HG03354 (cell line): ENCODE data around the gene SSBP2.
A peak's percentile ranks its signal among the peaks of the same experiment; 100 is the strongest.

ENCODE experiments used
- ATAC-seq: cut with Tn5 transposase; IDR thresholded peaks from one replicate; pipeline ENCODE4 v1.9.1; 2021; ENCODE audit warnings: mild to moderate bottlenecking; ENCODE audit not compliant: unreplicated experiment, poor library complexity, severe bottlenecking

SSBP2 gene

DNA sequence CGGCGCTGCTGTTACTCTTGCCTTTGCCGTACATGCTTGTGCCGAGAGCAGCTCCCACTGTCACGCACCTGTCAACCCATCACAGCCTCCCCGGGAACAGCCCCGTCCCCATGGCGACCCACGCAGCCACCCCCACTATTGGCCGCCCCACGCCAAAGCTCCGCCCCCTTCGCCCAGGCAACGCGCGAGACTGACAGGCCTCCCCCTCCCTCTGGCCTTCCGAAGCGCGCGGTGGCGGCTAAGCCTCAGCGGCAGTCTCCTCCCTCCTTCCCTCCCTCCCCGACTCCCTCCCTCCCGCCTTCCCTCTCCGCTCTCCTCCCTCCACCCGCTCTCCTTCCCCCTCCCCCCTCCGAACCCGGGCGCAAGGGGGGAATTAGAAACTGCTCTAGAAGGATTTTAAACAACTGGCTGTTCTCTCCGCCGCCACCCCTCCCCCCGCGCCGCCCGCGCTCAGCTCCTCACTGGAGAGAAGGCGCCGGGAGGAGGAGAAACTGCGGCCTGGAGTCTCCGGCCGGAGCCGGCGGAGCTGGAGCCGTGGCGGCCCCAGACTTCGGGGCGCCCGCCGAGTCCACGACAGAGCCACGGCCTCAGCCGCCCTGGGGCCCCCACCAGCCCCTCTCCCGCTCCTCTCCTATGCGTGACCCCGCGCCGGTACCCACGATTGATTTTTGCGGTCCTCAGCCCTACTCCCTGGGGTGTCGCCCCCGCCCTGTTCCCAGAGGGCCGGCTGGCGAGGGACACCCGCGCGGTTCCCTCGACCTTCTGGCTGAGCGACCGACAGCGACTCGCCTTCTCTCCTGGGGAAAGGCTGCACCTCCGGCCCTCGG, at the start of gene SSBP2:
Gene SSBP2 (minus strand): TSS at position 89 of the 827 bp plus-strand sequence. CDS start 55 bp downstream, at position 34.
- ATAC-seq, result peak; percentile 76

DNA sequence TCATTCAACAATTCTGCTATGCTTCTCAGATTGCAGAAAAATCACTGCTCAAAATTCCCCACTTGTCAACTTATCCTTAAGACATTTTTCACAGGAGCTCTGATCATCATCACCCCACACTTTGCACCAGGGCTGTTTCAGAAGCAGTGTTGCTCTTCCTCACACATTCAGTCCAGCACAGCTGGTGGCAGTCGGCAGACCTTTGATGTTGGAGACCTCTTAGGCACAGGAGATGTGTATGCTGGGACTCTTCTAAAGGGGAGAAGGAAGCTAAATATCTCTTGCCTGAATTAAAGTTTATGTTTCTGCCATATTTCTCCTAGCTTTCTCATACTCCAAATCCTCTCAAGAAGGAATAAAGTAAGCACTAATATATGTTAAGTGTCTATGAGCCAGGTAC, 44.8 kb upstream of the SSBP2 start:
- no peak for ATAC-seq

- no peak for ATAC-seq
Measured at GRCh38 chr5:81794226-81794625, 43.3 kb upstream of the SSBP2 start.

- ATAC-seq, result no peak
Measured at GRCh38 chr5:81790336-81790735, 39.4 kb upstream of the SSBP2 start.

DNA sequence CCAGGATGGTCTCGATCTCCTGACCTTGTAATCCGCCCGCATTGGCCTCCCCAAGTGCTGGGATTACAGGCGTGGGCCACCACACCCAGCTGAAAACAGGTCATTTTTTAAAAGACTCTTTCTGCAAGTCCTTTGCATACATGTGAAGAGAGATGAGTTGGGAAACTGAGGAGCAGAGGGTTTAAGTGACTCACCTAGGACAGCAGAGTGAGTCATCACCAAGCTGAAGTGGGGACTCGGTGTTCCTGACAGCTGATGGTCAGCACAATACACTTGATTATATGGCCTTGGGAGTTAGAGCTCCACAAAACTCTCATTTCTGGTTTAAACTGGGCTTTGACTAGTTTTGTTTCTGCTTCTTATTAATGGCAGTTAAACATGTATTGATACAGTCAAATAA, 38.1 kb upstream of the SSBP2 start:
- no peak for ATAC-seq

GRCh38 chr5:81788329-81788728, 37.4 kb upstream of the SSBP2 start:
- no peak for ATAC-seq

- ATAC-seq, result no peak
Measured at GRCh38 chr5:81787474-81788242, 36.8 kb upstream of the SSBP2 start.

GRCh38 chr5:81786991-81787390, 36.1 kb upstream of the SSBP2 start:
- ATAC-seq, result no peak

- no peak for ATAC-seq
Measured at GRCh38 chr5:81786496-81786895, 35.6 kb upstream of the SSBP2 start.

DNA sequence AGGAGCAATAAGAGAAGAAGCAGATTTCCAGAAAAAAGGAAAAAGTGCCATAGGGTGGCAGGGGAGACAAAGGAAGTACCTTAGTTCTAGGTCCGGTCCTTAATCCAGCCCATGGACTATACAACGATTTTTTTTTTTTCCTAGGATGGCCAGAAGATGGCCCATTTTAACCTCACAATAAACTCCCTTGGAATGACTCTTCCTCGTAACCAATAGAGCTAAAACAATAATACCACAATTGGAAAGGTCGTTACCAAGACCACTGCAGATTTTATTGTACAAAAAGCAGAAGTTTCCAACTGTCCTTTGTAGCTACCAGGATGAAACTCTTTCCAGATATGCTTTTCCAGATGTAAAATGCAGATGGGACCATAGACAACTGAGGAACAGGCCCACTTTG, 34.4 kb upstream of the SSBP2 start:
- no peak for ATAC-seq

- no peak for ATAC-seq
Measured at GRCh38 chr5:81783401-81783800, 32.5 kb upstream of the SSBP2 start.

- ATAC-seq, result no peak
Measured at GRCh38 chr5:81782811-81783210, 31.9 kb upstream of the SSBP2 start.

DNA sequence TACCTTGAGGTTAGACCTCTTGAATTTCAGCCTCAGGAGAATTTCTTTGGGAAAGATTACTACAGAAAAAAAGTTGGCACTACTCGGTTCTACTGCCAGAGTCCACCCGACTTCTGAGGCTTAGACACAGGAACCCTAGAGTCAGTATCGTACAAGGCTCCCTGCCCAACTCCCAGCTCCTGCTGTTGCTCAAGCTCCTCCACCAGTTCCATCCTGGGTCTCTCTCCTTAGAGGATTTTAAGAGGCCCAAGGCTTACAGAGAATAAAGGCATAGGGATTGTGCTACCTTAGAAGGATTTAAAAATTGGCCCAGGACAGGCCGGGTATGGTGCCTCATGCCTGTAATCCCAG, 29.0 kb upstream of the SSBP2 start:
- ATAC-seq, result no peak

DNA sequence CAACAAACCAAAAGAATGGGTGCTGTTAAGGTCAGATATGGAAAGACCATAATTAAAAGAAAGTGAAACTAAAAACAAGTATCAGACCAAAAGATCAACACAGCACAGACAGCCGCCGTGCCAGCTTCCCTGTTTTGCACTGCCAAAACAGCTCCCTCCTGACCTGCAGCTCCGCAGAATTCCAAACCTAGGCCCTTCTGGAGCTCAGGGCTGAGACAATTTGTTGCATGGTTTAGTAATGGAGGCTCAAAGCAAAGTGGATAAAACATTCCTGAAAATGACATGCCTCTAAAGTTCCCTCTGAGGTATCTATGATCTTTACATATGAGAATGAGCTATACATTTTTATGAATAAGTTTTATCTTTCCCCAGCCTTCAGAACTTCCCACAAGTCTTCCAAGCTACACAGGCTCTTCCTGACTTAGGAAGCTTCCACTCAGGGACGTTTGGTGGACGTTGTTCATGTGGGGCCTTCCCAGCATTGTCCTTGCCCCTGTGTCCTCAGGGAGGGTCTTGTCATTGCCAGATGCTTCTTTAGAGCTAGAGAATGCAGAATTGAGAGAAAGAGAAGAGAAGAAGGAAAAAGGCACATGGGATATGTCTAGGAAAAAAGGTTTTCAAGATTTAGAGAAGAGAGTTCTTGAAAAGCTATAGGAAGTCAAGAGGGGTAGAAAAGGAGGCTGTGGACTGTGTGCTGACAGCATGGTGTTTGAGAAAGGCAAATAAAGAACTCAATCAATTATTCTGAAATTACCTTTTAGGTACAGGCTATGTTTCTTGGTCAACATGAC, 28.4 kb upstream of the SSBP2 start:
- ATAC-seq, result peak; percentile 96

DNA sequence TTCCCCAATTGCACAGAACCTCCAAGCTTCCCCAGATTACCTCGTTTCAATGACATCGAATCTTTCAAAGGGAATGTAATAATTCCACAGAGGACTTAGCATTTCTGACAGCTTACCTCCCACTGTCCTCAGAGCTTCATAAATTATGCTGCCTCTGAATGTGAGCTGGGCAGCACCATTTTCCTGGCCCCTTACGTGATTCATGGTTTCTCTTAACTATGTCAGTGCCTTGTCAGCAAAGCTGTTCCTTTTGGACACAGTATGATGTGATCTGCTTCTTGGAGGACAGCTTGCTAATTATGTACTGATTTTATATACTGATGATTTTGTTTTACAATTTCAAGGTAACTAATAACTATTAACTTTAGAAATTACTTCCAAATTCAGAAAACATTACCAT, 27.7 kb upstream of the SSBP2 start:
- peak; percentile 45 for ATAC-seq

- no peak for ATAC-seq
Measured at GRCh38 chr5:81776258-81776657, 25.4 kb upstream of the SSBP2 start.

DNA sequence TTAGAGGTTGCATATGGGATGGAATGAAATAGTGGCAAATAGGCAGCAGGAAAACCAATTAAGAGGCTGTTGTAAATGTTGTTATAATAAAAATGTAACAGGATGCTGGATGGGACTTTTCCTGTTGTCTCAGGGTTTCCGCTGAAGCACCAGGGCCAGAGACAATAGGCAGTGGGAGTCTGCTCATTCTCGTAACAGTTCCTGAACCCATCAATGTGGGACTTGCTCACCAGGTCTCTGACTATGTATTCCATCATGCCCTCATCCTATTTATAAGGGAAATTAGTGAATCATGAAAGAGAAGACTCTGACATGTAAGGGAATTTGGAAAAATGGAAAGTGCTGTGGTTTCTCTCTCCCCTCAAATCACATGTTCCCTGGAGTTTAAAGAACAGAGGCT, 23.5 kb upstream of the SSBP2 start:
- ATAC-seq, result no peak

DNA sequence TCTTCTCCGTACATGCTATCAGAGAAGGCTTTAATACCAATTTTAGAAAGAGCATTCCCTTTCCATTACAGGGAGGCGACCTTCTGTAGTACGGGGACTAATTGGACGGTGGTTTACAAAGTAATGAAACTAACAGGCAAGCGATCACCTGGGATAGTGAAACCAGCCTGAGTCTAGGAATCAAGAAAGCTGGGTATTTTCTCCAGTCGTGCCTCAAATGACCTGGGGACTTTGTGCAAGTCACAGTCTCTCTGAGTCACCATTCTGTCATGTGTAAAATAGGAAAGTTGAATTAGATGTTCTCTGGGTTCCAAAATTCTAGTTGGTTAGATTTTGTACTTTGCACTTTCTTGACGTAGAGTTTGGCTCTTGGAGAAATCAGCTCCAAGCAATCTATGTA, 22.7 kb upstream of the SSBP2 start:
- no peak for ATAC-seq

DNA sequence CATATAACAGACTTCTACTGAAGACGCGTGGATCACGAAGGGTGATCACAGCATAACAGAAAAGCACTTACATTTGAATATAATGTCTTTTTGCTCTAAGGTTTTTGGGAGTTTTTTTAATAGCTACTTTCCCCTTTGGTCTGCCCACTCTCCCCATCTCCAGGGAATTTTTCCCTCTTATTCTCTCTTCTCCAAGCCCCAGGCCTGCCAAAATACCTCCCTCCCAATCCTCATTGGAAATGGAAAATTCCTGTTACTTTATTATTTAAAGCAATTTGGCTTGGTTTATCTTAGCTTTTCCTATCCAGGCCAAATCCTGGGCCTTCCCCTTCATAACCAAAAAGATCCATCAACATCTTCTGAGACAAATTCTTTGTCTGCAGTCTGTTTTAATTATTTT, 22.3 kb upstream of the SSBP2 start:
- ATAC-seq, result no peak

DNA sequence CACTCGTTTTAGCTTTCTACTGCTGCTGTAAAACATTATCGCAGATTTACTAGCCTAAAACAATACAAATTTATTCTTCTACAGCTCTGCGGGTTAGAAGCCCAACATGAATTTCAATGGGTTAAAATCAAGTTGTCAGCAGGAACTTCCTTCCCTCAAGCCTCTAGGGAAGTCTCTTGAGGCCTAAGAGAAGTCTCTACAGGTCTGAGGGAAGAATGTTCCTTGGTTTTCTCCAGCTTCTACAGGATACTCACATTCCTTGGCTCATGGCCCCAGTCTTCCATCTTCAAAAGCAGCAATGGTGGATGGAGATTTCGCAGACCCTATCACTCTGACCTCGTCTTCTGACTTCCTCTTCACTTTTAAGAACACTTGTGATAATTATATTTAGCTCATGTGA, 21.6 kb upstream of the SSBP2 start:
- no peak for ATAC-seq
